NCI-H774 (cell line): ENCODE data around the gene GIMAP2.

ENCODE experiments used
- DNase-seq: peaks from one replicate; lab custom pipeline; 2025; lab: John Stamatoyannopoulos, UW

GIMAP2 gene

DNA sequence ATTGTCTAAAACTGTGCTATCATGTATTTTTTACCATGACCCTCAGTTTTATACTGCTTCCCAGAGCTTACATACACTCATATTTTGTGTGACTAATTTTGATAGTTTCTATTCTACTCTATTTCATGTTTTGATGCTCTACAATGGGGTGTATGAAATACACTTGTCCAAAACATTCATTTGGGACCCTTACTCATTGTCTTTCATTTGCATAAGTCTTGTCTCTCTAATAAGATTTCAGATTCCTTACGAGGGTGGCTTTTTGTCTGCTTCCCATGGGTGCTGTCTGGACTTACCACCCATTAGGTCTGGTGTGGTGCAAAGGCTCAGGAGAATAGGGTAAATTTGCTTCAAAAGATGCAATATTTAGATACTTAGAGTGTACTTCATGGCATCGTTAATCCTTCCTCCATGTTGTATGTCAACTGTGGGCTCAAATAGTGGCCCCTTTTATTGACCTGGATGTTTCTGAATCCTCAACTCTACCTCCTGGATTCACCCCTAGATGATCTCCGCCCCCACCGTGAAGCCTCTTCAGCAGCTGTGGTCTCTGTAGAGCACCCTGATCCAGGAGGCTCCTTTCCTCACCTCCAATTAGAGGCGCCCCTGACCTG is 48.1 kb downstream of the GIMAP2 start:
- no peak for DNase-seq

- no peak for DNase-seq
Measured at GRCh38 chr7:150734254-150734653, 48.7 kb downstream of the GIMAP2 start.

- DNase-seq: no peak
Measured at GRCh38 chr7:150735596-150736358, 50.3 kb downstream of the GIMAP2 start.

DNA sequence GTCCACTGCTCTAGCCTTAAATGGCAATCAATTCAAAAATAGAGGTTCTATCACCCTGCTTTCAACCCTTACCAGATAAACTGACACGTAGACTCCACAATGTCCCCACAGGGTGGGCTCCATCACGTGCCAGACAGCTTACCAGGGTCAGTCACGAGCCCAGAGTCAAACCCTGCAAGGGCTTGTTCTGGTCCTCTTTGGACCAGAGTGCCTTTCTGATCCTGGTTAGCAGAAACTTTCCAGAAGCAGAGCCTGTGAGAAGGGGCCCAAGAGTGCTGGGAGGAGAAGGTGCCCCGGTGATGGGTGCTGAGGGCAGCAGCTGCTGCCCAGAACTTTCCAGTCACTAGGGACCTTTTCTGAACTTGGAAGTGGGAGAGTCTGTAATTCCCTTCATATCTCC is 51.4 kb downstream of the GIMAP2 start:
- no peak for DNase-seq

DNA sequence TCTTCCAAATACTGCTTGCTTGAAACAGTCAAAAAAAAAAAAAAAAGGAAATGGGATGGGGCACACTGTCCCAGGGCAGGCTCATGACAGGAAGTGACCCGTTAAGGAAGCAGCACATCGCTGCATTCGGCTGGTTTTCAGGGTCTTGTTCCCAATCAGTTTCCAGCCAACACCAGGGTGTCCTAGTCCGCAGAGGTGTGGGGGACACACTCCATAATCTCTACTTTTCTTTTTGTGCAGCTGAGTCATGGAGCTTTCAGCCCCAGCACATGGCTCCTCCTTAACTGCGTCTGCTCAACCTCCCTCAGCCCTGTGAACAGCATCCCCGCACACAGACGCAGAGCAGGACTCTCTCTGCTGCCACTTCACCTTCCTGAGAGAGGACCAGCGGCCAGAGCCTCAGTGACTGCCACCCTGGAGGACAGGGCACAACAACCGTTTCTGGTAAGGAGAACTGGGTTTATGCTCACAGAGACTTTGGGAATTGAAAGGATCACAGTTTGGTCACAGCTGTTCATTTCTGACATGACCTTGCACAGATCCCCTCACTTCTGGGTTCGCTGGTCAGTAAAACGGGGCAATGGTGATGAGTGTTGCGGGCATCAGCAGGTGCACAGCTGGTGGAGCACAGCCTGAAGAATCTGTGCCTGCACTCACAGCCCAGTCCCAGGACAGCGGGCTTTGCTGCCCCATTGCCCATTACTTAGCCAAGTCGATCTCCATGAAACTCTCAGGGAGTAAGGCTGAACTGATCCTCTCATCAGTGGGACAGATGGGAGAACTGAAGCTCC is 52.0 kb downstream of the GIMAP2 start, which contains the start of gene GIMAP5:
Gene GIMAP5 (plus strand): TSS at position 154 of the 791 bp plus-strand sequence. CDS start 3,467 bp downstream, outside the sequence.
- DNase-seq: no peak

GRCh38 chr7:150738092-150738491 is 52.6 kb downstream of the GIMAP2 start:
- no peak for DNase-seq

- DNase-seq: no peak
Measured at GRCh38 chr7:150738591-150739001, 53.1 kb downstream of the GIMAP2 start.

DNA sequence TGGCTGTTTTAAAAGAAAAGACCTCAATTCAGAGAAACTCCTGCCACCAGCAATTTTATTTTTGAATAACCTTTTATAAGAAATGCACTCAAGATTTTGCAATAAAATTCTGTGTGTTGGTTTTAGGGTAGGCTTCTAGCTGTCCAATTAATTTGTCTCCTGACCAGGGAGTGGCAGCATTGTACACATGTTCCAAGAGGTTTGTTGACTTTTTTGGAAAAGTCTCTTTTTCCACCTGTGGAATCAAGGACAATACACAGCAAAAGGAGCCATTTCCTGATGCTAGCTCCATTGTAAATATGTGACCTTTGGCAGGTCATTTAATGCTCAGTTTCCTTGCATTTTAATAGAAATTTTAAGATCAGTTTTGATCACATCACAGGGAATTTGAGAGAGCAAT is 53.5 kb downstream of the GIMAP2 start:
- peak; percentile 21 for DNase-seq

- DNase-seq: no peak
Measured at GRCh38 chr7:150740053-150740452, 54.5 kb downstream of the GIMAP2 start.

GRCh38 chr7:150742286-150742968 is 56.9 kb downstream of the GIMAP2 start:
- DNase-seq: no peak
